ENCODE data around the gene ATG13. TPM values are rescaled to one million over a fixed set of nuclear protein-coding genes. Genes with fewer than 3 reads are reported as not detected.
"Not testable (repeated sequence)": the region's sequence is repeated elsewhere in the genome, so short reads cannot be mapped to it uniquely, and the experiment has no call there.

The ATG13 gene
- total RNA-seq, 1 donor from 2014 or later: 42.1 TPM

DNA sequence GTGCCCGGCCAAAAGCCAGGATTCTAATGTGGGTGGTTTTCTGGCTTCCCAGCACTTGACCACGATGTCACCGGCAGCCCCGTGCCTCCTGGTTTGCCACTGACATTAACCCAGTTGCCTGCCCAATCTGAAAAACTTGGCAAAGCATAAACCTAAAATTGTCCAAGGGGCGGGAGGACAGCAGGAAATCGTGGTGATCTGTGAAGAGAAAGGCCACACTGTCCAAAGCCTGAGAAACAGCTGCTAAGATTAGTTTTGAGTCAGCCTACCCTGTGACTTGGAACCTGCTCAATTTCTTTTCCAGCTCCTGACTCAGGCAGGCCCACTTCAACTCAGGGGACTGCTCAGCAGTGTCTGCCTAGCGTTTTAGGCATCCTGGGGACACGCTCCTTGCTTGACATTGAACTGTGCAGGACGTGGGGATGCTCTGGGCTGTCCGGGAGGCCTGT is 93.5 kb downstream of the ATG13 start:
- no peaks in the 10 kb centered on the region for H3K27me3 ChIP-seq (ENCODE audit: low read depth)
- H3K9me3 ChIP-seq (replicated peaks): no peaks in the 10 kb centered on the region
- no peak overlapping the region for H3K4me3 ChIP-seq
- peaks cover 15% of the 10 kb centered on the region for H3K36me3 ChIP-seq
- TF ChIP-seq, protein P1, sequence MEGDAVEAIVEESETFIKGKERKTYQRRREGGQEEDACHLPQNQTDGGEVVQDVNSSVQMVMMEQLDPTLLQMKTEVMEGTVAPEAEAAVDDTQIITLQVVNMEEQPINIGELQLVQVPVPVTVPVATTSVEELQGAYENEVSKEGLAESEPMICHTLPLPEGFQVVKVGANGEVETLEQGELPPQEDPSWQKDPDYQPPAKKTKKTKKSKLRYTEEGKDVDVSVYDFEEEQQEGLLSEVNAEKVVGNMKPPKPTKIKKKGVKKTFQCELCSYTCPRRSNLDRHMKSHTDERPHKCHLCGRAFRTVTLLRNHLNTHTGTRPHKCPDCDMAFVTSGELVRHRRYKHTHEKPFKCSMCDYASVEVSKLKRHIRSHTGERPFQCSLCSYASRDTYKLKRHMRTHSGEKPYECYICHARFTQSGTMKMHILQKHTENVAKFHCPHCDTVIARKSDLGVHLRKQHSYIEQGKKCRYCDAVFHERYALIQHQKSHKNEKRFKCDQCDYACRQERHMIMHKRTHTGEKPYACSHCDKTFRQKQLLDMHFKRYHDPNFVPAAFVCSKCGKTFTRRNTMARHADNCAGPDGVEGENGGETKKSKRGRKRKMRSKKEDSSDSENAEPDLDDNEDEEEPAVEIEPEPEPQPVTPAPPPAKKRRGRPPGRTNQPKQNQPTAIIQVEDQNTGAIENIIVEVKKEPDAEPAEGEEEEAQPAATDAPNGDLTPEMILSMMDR (IDR thresholded peaks at IDR 0.05; ENCODE audit: borderline replicate concordance): no peak
- H3K27ac ChIP-seq (replicated peaks): peak overlapping the region; percentile 91
- intact Hi-C loops (cut with micrococcal nuclease): no loop called here
- peak; percentile 64 for DNase-seq
- H3K4me1 ChIP-seq: peaks cover 20% of the 10 kb centered on the region

DNA sequence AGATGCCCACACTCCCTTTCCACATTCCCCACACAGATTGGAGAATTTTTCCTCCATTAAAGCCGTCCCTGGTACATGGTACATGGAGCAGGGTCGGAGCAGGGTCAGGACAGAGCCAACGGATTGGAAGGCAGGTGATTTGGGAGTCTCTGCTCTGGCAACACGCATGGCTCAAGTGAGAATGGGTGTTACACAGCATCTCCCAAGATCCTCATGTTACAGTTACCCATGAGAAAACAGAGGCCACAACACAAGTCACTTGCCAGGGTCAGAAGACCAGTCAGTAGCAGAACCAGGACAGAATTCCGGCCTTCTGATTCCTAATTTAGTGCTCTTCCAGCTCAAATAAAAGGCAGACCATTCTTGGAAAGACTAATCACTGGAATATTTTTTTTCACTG is 94.0 kb downstream of the ATG13 start:
- Histone ChIP-seq H3K27ac (replicated peaks) (peak overlapping the region; percentile 91), H3K4me3 (no peak overlapping the region), H3K27me3 (ENCODE audit: low read depth) (no peaks in the 10 kb centered on the region), H3K36me3 (peaks cover 10% of the 10 kb centered on the region), H3K4me1 (peaks cover 20% of the 10 kb centered on the region), H3K9me3 (replicated peaks) (no peaks in the 10 kb centered on the region)
- intact Hi-C loops (cut with micrococcal nuclease): no loop called here
- no peak for DNase-seq
- TF ChIP-seq, protein P1 (IDR thresholded peaks at IDR 0.05; ENCODE audit: borderline replicate concordance): no peak

DNA sequence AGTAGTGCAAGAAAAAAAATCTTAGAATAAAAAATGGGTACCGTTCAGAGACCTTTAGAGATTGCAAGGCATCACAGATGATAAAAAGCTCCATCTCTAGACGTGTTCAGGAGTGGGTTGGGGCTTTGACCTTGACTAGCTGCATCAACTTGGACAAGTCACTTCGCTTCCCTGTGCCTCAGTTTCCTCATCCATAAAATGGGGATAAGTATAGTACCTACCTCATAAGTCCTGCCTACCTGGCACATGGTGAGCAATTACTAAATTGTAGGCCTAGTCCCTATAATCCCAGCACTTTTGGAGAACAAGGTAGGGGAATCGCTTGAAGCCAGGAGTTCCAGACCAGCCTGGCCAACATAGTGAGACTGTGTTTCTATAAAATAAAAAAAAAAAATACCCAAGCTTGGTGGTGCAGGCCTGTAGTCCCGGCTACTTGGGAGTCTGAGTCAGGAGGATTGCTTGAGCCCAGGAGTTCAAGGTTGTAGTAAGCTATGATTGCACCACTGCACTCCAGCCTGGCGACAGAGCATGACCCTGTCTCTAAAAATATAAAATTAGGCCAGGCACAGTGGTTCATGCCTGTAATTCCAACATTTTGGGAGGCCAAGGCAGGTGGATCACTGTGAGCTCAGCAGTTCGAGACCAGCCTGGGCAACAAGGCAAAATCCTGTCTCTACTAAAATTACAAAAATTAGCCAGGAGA is 95.7 kb downstream of the ATG13 start:
- intact Hi-C loops (cut with micrococcal nuclease): no loop called here
- H3K4me1 ChIP-seq: peaks cover 20% of the 10 kb centered on the region
- DNase-seq: no peak
- no peaks in the 10 kb centered on the region for H3K27me3 ChIP-seq (ENCODE audit: low read depth)
- no peak overlapping the region for H3K4me3 ChIP-seq
- H3K9me3 ChIP-seq (replicated peaks): no peaks in the 10 kb centered on the region
- TF ChIP-seq, protein P1 (IDR thresholded peaks at IDR 0.05; ENCODE audit: borderline replicate concordance): no peak
- peak overlapping the region; percentile 91 for H3K27ac ChIP-seq (replicated peaks)
- no peaks in the 10 kb centered on the region for H3K36me3 ChIP-seq

DNA sequence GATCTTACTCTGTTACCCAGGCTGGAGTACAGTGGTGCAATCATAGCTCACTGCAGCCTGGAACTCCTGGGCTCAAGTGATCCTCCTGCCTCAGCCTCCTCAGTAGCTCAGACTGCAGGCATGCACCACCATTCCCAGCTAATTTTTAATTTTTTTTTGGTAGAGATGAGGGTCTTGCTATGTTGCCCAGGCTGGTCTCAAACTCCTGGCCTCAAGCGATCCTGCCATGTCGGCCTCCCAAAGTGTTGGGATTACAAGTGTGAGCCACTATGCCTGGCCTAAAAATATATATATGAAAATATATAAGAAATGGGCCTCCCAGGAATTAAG is 100.4 kb downstream of the ATG13 start:
- DNase-seq; H3K27ac ChIP-seq (replicated peaks); H3K4me3 ChIP-seq; H3K9me3 ChIP-seq (replicated peaks); intact Hi-C loops (cut with micrococcal nuclease); H3K27me3 ChIP-seq (ENCODE audit: low read depth); H3K4me1 ChIP-seq; H3K36me3 ChIP-seq: not testable (repeated sequence)

DNA sequence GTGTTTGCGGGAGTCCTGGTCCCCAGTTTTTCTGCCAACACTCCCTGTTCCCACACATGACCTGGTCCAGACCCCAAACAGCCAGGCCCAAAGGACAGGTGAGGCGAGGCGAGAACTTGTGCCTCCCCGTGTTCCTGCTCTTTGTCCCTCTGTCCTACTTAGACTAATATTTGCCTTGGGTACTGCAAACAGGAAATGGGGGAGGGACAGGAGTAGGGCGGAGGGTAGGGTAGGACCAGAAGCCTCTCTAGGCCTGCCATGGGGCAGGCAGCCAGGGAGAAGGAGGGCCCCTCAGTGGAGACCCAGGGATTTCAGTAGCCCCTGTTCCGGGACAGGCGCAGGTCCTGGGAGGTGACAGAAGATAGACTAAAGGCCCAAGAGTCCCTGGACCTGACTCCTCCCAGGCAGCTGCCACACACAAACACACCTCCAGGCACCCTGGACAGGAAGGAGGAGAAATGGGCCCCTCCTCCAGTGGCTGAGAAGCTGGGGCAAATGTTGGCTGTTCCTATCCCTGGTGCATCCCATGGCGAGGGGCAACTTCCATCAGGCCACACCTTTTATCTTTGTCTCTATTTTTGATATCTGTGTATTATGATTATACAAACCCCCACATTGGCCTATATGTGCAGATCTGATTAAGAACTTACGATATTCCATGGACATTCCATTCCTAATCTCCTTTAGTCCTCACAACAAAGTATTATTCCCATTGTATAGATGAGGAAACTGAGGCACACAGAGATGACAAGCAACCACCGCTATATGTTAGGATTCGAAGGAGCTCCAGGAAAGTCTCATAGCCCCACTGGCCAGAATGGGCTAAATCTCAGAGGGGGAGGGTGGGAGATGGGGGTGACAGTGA is 101.0 kb downstream of the ATG13 start:
- H3K9me3 ChIP-seq (replicated peaks): no peaks in the 10 kb centered on the region
- DNase-seq: no peak
- H3K27ac ChIP-seq (replicated peaks): no peak overlapping the region
- H3K27me3 ChIP-seq (ENCODE audit: low read depth): no peaks in the 10 kb centered on the region
- no peak overlapping the region for H3K4me3 ChIP-seq
- no peaks in the 10 kb centered on the region for H3K4me1 ChIP-seq
- TF ChIP-seq, protein P1 (IDR thresholded peaks at IDR 0.05; ENCODE audit: borderline replicate concordance): no peak
- intact Hi-C loops (cut with micrococcal nuclease): no loop called here
- no peaks in the 10 kb centered on the region for H3K36me3 ChIP-seq

DNA sequence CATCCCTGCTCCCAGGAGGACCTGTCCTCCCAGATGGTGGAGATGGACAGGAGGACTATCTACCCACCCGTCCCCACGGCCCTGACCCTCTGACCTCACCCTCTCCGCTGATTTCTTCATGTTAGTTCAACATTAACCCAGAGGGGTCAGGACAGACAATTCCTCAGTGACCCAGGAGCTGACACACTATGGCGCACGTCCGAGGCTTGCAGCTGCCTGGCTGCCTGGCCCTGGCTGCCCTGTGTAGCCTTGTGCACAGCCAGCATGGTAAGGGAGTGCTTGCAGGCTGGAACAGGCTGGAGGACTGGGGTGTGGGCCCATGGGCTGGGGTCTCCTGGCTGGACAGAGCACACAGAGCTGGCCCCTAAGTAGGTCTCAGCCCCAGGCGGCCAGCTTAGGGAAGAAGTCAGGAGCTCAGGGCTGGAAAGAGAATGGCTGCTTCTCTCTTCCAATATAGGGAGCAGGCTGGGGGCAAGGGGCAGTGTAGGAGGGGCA is 101.7 kb downstream of the ATG13 start, which contains the start of gene F2:
Gene F2 (plus strand): TSS at position 166 of the 495 bp plus-strand sequence. CDS start 23 bp downstream, at position 189.
- H3K4me3 ChIP-seq: no peak within 1 kb of the TSS
- no peak within 1 kb of the TSS for H3K27ac ChIP-seq (replicated peaks)
- H3K27me3 ChIP-seq (ENCODE audit: low read depth): no peaks in the 10 kb centered on the region
- TF ChIP-seq, protein P1 (IDR thresholded peaks at IDR 0.05; ENCODE audit: borderline replicate concordance): no peak
- no peaks in the 10 kb centered on the region for H3K9me3 ChIP-seq (replicated peaks)
- DNase-seq: no peak
- no peaks in the 10 kb centered on the region for H3K36me3 ChIP-seq
- no peaks in the 10 kb centered on the region for H3K4me1 ChIP-seq
- intact Hi-C loops (cut with micrococcal nuclease): no loop called here
